Measurements from ENCODE around the gene GEN1.

The GEN1 gene

DNA sequence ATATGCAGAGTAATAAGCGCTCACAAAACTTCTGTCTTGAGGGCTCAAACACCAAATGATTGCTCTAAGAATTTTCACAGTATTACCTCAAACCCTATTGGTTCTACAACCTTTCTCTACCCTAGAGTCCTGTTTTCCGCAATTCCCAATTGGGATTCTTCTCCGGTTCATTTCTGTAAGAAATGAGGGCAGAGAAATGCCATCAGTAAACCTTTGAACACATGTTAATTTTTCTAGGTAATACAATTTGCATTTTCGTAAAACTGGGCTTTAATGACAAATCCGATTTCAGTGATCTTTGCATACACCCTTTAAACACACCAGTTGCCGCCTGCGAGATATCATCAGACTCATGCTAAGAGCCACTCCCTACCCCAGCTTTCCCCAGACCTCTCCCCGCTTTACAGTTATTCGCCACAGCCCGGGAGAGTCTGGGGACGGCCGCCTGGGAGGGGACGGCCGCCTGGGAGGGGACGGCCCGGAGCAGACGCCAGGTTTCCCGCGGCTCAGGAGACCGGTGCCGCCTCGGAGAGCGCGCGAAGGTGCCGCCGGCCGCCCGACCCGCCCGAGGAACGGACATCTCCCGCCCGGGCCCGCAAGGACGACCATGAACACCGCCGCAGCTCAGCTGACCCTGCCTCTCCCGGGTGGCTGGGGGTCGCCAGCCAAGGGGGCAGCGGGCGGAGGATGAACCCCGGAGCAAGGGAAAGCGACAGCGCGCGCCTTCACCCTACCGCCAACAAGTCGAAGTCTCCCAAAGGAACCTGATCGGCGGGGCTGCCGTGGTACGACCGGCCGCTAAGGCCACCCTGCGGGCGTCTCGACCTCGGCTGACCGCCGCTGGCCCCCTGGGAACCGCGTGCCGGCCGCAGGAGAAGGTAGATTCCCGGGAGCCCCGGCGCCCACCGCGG lies 791 bp upstream of the GEN1 start:
- peak; percentile 92 for DNase-seq (ENCODE audit: low spot score)

DNA sequence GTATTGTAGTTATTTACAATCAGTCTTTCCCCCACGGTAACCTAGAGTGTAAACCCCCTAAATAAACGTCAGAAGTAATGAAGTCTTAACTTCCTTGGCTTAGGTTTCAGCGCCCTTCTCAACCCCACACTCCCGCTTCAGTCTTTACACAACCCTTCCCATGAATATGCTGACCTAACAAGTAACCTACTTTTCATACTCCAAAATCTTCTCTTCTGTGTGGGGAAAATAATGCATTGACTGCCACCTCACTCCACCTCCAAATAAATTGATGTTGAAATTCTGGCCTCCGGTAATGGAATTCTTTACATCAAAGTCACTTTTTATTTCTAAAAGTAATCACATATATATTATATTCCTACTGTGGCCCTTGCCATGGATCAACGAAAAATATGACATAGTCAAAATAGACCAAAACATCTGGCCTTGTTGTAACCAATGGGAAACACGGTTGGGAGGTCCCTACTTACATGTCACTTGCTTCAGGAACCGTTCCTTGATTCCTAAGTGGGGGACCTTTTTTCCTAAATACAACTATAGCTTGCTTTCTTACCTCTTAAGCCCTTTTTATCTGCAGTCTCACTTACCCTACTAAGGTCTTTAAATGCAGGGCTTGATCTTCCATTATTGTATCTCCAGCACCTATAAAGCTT lies 961 bp downstream of the GEN1 start:
- peak; percentile 38 for DNase-seq (ENCODE audit: low spot score)

DNA sequence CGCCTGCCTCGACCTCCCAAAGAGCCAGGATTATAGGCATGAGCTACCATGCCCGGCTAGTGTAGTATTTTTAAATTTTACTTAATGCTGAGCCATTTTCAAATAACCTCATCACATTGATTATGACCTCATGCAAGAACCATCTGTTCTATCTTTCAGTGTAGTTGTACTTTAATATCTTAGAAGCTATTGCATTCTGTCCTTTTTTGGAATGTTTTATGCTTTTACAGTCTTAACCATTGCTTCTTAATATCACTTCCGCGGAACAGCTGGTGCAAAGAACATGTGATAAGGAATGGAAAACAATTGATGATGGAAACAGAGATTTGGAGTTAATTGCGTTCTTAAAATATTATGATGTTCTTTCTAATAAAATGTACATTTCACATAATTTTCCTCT lies 2.7 kb downstream of the GEN1 start:
- DNase-seq (ENCODE audit: low spot score) = no peak

DNA sequence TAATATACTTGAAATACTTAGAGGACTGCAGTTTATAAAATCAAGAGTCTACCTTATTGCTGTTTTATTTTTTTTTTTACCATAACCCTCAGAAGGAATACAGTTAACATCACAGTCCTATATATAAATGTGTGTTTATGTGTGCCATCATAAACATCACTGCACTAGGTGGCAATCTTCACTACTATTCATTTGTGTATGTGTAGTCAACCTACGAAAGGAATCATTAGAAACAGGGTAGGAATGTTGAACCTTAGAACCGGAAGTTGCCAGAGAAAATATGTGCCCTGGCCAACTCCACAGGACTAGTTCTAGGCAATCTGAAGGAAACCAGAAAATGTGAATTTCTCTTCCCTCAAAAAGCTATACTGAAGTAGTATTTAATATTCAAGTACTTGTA lies 3.4 kb downstream of the GEN1 start:
- no peak for DNase-seq (ENCODE audit: low spot score)

DNA sequence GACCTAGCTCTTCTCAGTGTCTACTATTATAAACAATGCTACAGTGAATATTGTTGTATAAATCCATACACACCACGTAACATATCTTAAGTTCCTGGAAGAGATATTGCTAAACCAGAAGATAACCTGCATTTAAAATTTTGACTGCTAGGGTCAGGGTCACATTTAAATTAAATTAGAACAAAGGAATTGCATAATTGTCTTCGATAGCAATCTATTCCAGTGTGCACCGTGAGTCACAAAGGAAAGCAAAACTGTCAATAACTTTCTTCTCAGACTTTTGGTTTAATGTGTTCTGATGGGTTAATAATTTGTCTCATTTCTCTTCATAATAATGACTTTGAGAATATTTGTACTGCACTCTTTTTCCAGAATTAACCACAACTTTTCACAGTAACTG lies 4.2 kb downstream of the GEN1 start:
- DNase-seq (ENCODE audit: low spot score) = no peak

DNA sequence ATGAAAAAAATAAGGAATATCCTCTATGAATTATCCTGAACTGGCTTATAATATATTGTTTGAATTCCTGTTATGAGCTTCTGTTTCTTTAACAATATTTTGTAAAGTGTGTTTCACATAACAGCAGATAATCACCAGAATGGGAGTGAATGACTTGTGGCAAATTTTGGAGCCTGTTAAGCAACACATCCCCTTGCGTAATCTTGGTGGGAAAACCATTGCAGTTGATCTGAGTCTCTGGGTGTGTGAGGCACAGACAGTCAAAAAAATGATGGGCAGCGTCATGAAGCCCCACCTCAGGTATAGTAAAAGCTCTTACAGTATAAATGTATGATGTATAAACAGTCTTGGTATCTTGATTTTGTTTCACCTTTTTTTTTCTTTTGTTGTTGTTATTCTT lies 5.9 kb downstream of the GEN1 start:
- no peak for DNase-seq (ENCODE audit: low spot score)

DNA sequence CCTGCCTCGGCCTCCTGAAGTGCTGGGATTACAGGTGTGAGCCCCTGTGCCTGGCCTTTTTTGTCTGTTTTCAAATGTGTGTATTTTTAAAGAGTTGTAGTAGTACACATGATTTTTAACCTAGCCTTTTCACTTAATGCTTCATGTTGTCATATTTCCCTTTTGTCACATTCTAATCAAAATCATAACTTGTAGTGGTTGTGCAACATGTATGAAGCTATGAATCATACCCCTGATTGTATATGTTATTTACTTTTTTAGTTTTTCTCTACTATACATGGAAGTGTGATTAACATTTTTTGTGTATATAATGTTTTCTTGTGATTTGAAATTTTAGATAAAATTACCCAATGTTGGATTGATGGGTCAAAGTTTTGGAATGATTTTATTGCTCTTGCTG lies 8.5 kb downstream of the GEN1 start:
- DNase-seq (ENCODE audit: low spot score) = no peak

DNA sequence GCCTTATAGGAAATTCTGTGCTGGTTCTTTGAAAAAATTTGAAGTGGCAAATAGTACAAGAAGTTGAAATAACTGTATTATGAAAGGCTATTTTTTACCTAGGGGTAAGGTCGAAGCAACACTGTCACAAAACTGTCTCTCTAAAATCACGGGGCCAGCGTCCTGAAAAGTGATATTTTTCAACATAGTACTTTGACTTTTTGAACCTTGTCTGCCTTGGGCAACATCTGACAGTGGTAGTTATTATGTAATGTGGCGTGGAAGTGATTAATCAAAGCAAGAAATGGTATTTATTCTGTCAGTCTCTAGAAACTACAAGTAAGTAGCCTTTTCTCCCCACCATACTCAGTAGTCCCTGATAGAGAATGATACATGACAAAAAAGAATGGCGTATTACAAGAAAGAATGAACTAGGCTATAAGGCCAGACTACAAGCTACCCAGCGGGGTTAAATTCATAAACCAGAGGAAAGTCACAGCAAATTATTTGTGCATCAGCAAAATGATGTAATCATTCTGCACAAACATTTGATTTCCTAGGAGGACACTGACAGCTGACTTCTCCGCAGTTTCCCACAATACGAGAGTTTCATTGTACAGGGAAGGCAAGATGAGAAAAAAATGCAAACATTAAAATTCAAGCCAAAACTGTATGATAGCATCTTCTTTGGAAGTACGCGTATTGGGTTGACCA lies 9.8 kb downstream of the GEN1 start:
- no peak for DNase-seq (ENCODE audit: low spot score)

DNA sequence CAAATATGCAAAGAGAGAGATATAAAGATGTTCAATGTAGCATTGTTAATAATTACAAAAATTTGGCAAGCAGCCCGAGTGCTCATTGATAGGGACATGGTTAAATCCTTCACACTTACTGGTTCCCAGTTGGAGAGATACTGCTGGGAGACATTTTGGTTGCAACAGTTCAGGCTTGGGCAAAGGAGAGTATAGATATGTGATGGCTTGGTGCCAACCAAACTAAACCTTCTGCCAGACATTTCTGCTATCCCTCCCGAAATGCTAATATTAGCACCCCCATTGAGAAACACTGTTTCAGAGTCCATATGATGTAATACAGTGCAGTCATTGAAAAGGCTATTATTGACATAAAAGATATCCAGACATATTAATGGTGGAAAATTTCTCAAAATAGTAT lies 11.5 kb downstream of the GEN1 start:
- DNase-seq (ENCODE audit: low spot score) = no peak

DNA sequence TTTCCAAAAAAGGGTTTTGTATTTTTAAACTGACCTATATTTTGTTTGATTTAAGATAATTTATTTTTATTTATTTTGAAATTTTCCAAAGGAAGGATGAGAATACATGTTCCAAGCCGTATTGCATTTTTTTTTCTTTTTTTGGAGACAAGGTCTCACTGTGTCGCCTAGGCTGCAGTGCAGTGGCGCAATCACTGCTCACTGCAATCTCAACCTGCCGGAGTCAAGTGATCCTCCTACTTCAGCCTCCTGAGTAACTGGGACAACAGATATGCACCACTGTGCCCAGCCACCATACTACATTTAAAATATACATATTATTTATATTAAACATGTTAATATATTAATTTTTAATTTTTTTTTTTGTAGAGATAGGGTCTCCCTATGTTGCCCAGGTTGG lies 15.0 kb downstream of the GEN1 start:
- no peak for DNase-seq (ENCODE audit: low spot score)

DNA sequence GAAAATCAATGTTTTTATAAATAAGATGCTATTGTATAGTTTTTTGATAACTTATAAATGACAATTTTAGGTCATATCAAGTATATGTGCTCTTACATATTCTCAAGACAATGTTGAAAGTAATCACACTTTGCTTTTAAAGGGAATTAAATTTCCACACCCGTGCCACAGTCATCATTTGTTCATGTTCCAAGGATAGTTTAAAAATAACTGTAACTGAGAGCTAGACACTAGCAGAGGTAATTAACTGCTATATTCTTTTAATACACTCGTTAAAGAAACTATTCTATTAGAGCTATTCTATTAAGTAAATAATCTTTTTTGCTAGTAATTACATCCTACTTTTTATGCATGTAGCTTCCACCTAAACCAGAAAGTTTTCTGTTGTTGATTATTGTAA lies 18.0 kb downstream of the GEN1 start:
- no peak for DNase-seq (ENCODE audit: low spot score)

DNA sequence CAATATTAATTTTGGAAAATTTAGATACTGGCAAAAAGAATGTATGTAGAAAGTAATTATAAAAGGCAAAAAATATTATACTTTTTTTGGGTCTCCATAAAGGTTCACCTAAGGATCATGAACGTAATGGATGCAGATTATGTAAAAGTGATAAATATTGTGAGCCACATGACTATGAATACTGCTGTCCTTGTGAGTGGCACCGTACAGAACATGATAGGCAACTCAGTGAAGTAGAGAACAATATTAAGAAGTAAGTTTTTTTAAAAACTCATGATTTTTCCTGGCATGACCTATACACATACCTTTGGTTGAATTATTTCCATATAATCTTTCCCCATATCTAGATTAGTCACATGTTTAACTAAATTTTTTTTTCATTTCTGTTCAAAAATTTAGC lies 18.6 kb downstream of the GEN1 start:
- no peak for DNase-seq (ENCODE audit: low spot score)

DNA sequence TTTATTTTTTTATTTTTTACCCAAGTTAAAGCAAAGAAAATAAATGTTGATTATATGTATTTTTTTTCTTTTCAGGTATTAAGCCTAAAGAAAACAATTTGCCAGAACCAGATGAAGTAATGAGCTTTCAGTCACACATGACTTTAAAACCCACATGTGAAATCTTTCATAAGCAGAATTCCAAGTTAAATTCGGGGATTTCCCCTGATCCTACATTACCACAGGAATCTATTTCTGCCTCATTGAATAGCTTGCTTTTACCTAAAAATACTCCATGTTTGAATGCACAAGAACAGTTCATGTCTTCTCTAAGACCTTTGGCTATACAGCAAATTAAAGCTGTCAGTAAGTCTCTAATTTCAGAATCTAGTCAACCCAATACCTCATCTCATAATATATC lies 26.6 kb downstream of the GEN1 start:
- no peak for DNase-seq (ENCODE audit: low spot score)

DNA sequence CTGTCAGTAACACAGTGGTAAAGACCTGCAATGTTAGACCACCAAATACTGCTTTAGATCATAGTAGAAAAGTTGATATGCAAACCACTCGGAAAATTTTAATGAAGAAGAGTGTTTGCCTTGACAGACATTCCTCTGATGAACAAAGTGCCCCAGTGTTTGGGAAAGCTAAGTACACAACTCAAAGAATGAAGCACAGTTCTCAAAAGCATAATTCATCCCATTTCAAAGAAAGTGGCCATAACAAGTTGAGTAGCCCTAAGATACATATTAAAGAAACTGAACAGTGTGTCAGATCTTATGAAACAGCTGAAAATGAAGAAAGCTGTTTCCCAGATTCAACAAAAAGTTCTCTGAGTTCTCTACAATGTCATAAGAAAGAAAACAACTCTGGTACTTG lies 27.5 kb downstream of the GEN1 start:
- no peak for DNase-seq (ENCODE audit: low spot score)

DNA sequence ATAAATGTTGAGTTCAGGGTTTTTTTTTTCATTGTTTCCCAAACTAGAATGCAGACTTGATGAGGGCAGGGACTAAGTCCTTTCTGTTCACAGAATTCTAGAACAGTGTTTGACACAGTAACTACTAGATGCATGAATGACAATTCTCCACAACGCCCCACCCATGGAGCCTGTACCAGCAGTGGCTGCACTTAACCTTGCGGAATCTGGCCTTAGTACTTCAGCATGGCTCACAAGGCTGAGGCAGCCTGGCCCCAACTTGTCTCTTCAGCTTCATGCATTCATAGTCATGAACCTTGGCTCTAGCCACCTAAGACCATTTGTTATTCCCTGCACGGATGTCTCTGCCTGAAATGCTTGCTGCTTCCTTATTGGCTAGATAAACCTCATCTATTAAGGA lies 32.8 kb downstream of the GEN1 start:
- DNase-seq (ENCODE audit: low spot score) = no peak

DNA sequence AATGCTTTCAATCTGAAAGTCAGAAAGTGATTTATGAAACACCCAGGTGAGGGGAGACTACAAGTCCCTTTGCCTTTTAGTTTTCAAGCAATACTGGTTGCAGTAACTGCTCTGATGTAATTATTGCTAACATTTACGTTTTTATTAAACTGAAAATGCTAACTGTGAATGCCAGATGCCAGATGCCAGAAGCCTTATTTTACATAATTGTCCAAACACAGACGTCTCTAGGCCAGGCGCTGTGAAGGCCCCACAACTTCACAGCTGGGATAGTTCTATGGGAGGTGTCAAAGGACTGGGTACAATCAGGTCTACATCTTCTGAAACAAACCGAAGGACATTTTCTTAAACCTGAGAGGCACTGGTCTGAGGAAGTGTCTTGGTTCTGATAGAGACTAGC lies 34.8 kb downstream of the GEN1 start:
- no peak for DNase-seq (ENCODE audit: low spot score)

DNA sequence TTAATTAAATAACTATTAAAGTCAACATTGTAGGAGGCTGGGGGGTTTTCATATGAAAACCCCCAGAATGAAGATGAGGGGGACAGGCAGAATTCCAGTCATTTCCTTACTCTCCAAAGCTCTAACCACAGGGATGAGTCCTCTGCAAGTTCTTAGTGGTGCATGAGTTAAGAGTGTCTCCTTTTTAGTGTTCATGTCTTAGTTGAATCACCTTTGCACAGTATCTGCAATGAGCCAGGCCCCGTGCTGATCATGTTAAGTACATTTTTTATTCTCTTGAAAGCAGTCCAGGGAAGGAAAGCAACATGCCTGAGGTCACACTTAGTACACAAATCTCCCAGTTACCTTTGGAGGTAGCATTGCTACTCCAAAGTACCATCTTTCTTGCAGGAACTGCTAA lies 36.6 kb downstream of the GEN1 start:
- DNase-seq (ENCODE audit: low spot score) = no peak

DNA sequence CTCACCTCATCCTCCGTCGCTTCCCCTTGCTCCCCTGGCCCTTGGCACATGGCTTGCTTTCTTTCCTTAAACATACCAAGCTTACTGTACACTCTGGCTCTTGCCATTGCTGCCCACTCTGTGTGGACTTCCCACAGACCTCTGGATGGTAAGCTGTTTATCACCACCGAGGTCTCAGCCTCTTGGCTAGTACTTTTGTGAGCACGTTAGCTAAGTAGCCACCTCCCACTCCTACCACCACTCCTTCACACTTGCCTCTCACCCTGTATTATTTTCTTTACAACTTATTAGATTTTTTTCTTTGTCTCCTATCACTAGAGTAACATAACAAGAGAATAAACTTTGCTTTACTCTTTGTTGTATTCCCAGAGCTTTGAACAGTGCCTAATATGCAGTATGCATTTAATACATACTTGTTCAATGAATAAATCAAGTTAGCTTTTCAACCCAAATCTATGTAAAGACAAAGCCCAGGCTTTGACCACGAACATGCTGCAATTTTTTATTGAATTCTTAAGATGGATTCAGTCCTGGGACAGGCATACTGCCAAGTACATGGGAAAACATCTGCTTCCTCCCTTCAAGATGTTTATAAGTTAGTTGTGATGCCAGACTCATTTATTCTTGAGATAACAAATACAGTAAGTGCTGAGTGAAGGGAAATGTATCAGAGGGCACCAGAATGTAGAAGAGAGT lies 37.3 kb downstream of the GEN1 start:
- no peak for DNase-seq (ENCODE audit: low spot score)

DNA sequence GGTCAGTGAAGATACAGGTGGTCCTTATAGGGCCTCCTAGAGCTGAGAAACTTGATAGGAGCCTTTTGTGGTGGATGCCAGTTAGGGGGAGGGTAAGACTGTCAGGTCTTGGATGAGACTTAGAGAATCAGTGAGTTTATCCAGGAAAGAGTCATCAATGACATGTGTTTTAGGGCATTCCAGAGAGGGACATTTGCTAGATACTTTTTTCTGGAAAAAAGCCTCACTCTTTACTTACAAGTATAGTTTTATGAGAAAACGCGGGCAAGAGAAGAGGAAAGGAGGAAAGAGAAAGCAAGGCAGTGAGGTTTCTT lies 37.8 kb downstream of the GEN1 start:
- no peak for DNase-seq (ENCODE audit: low spot score)

DNA sequence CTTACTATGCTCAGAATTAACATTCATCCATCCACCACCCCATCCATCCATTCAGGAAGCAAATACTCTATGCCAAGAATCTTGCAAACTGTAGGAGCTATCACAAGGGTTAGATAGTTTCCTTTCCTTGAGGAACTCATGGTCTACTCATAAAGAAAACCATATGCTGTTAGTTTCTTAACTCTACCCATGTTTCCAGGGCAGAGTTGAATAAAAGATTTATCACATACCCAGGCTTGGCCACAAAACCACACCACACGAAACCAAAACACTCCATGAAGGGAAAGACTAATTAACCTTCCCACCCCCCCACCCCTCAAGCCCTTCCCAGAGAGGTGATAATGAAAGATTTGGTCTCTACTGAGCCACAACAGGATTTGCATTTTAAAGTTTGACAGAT lies 38.6 kb downstream of the GEN1 start:
- no peak for DNase-seq (ENCODE audit: low spot score)

DNA sequence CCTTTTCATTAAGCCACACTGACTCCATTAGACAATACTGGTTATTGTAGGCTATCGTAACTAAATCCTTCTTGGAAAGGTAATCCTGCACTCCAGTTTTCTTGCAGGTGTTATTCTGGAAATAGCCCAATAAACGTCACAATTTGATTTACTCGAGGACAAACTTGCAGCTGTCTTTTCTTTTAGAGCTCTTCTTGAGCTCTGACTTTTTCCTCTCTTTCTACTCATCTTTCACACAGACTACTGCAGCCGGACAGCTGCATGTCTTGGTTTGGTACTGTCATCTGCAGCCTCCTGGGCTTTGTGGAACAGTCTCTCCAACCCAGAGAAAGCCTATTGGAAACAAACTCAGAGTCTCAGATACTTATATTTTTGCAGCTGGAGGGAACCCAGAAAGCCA lies 39.4 kb downstream of the GEN1 start:
- no peak for DNase-seq (ENCODE audit: low spot score)

DNA sequence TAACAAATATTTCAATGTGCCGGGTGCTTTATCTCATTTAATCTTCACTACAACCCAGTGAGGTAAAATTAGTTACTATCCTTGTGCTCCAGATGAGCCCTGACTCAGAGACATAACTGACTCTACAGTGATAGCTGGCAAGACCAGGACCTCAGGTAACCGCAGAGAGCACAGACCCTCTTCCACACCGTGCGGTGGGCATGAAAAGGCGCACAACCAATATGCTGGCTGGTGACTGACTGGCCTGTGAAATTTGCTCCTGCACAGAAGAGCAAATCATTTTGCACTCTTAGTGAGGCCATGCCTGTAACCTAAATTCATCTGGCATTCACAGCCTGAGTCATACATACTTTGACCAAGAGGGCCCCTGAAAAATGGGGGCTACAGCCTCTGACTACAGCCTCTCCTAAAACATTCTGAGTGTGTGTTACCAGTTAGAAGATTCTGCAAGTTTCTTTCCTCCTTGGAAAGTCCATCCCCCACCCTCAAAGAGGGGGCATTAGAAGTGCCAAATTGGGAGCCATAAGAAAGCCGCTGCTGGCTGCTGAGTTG lies 39.9 kb downstream of the GEN1 start:
- no peak for DNase-seq (ENCODE audit: low spot score)

DNA sequence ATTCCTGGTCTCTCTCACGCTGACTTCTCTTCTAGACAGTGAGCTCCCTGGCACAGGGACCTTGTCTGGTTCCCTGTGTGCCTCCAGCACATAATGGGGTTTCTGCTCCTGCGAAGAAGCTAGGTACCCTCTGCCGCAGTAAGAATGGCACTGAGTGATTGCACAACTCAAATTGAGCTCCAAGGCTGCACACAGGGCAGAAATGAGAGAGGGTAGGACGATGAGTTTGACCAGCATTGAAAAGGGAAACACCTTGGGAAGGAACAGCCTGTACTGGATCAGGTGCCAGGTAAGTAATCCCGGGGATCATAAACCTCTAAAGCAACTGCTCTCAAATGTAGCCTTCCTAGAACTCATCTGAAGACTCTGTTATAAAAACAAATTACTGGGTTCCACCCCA lies 41.4 kb downstream of the GEN1 start:
- no peak for DNase-seq (ENCODE audit: low spot score)
